GM19193 (cell line): ENCODE results near the gene WDR27.

ENCODE experiments used
- POLR2A ChIP-seq: IDR thresholded peaks from 4 replicates; pipeline ENCODE4 v1.6.1; 2011; ENCODE audit not compliant: insufficient read depth, insufficient read length; ENCODE audit errors: extremely low read depth

Gene WDR27

GRCh38 chr6:169527306-169527705 lies 174.5 kb downstream of the WDR27 start:
- TF ChIP-seq POLR2A, result no peak

- TF ChIP-seq POLR2A, result no peak
These were observed 180.0 kb downstream of the WDR27 start for GRCh38 chr6:169521825-169522224.

GRCh38 chr6:169520104-169520503 lies 181.7 kb downstream of the WDR27 start:
- no peak for TF ChIP-seq POLR2A

GRCh38 chr6:169518451-169518850 lies 183.4 kb downstream of the WDR27 start:
- no peak for TF ChIP-seq POLR2A

- no peak for TF ChIP-seq POLR2A
These were observed 188.2 kb downstream of the WDR27 start for GRCh38 chr6:169513478-169514193.

- no peak for TF ChIP-seq POLR2A
These were observed 191.0 kb downstream of the WDR27 start for GRCh38 chr6:169510871-169511270.

- no peak for TF ChIP-seq POLR2A
These were observed 193.4 kb downstream of the WDR27 start for GRCh38 chr6:169508452-169508851.

- no peak for TF ChIP-seq POLR2A
These were observed 198.2 kb downstream of the WDR27 start for GRCh38 chr6:169503422-169504152.

GRCh38 chr6:169502445-169502844 lies 199.4 kb downstream of the WDR27 start:
- no peak for TF ChIP-seq POLR2A

GRCh38 chr6:169501777-169502313 lies 200.0 kb downstream of the WDR27 start:
- no peak for TF ChIP-seq POLR2A

GRCh38 chr6:169501128-169501527 lies 200.7 kb downstream of the WDR27 start:
- no peak for TF ChIP-seq POLR2A

- no peak for TF ChIP-seq POLR2A
These were observed 201.1 kb downstream of the WDR27 start for GRCh38 chr6:169500688-169501087.

GRCh38 chr6:169499848-169500247 lies 202.0 kb downstream of the WDR27 start:
- no peak for TF ChIP-seq POLR2A

- no peak for TF ChIP-seq POLR2A
These were observed 202.8 kb downstream of the WDR27 start for GRCh38 chr6:169498916-169499513.

- TF ChIP-seq POLR2A, result no peak
These were observed 206.2 kb downstream of the WDR27 start for GRCh38 chr6:169495601-169496000.
